ENCODE data around the gene PDZD7. TPM values are rescaled to one million over a fixed set of nuclear protein-coding genes. Genes with fewer than 3 reads are reported as not detected.

PDZD7 gene
- total RNA-seq, 6 experiments from 2014 or later, result 1.1 to 1.9 (median 1.2) TPM

DNA sequence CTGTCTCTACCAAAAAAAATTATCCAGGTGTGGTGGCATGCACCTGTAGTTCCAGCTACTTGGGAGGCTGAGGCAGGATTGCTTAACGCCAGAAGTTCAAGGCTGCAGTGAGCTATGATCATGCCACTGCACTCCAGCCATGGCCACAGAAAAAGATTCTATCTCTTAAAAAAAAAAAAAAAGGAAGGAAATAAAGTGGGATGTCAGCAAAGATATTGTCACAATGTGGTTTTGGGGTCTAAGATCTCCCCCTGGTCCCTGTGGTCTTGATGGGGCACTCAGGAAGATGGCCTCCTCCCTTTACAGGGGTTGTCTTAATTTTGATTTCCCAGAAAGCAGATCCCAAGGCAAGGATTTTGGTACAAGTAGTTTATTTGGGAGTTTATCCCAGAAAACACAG, 23.4 kb upstream of the PDZD7 start:
- no peak overlapping the region for H3K4me3 Mint-ChIP-seq
- TF ChIP-seq, protein P1, sequence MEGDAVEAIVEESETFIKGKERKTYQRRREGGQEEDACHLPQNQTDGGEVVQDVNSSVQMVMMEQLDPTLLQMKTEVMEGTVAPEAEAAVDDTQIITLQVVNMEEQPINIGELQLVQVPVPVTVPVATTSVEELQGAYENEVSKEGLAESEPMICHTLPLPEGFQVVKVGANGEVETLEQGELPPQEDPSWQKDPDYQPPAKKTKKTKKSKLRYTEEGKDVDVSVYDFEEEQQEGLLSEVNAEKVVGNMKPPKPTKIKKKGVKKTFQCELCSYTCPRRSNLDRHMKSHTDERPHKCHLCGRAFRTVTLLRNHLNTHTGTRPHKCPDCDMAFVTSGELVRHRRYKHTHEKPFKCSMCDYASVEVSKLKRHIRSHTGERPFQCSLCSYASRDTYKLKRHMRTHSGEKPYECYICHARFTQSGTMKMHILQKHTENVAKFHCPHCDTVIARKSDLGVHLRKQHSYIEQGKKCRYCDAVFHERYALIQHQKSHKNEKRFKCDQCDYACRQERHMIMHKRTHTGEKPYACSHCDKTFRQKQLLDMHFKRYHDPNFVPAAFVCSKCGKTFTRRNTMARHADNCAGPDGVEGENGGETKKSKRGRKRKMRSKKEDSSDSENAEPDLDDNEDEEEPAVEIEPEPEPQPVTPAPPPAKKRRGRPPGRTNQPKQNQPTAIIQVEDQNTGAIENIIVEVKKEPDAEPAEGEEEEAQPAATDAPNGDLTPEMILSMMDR (IDR thresholded peaks at IDR 0.05), result no peak
- peaks cover 39% of the 10 kb centered on the region for H3K4me1 Mint-ChIP-seq (ENCODE audit: low read depth)
- H3K9me3 Mint-ChIP-seq, result no peaks in the 10 kb centered on the region
- no peak for DNase-seq
- peak overlapping the region; percentile 67; the same call in 1 of the 2 replicates for H3K27ac Mint-ChIP-seq
- peaks cover 7% of the 10 kb centered on the region for H3K27me3 Mint-ChIP-seq (ENCODE audit: insufficient read depth)
- H3K36me3 Mint-ChIP-seq (ENCODE audit: low read depth), result no peaks in the 10 kb centered on the region

DNA sequence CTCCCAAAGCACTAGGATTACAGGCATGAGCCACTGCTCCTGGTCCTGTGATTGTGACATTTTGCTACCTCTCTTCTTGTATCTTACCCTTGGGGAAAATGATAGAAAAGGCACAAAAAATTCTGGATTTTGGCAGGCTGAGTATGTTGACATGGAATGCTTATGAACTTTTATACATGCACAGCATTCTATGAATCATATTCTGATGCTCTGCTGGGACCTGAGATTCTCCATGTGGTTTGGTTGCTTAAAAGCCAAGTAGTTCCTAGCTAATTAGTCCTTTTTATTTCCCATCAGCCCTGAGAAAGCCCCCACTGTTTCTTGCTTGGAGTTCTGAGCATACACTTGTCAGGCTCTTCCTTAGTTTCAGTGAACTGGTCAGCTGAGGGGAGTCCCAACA, 22.6 kb upstream of the PDZD7 start:
- Mint-ChIP-seq H3K9me3 (no peaks in the 10 kb centered on the region), H3K27me3 (ENCODE audit: insufficient read depth) (peaks cover 11% of the 10 kb centered on the region), H3K4me1 (ENCODE audit: low read depth) (peaks cover 43% of the 10 kb centered on the region), H3K27ac (peak overlapping the region; percentile 67), H3K36me3 (ENCODE audit: low read depth) (no peaks in the 10 kb centered on the region; the same call in 1 of the 2 replicates), H3K4me3 (no peak overlapping the region)
- TF ChIP-seq, protein P1 (IDR thresholded peaks at IDR 0.05), result no peak
- DNase-seq, result peak; percentile 74

DNA sequence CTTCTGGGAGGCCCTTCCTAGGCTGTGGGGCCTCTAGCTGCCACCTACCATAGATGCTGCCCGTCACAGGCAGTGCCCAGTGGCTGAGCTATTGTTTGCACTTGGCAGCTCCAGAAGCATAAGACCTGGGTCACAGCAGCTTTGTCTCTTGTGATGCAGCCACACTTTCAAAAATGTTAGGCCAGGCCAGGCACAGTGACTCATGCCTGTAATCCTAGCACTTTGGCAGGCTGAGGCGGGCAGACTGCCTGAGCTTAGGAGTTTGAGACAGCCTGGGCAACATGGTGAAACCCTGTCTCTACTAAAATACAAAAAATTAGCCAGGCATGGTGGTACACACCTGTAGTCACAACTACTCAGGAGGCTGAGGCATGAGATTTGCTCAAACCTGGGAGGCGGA, 21.4 kb upstream of the PDZD7 start:
- Mint-ChIP-seq H3K4me1 (ENCODE audit: low read depth) (peaks cover 47% of the 10 kb centered on the region), H3K4me3 (peak overlapping the region; percentile 63), H3K36me3 (ENCODE audit: low read depth) (no peaks in the 10 kb centered on the region; the same call in 1 of the 2 replicates), H3K9me3 (no peaks in the 10 kb centered on the region), H3K27me3 (ENCODE audit: insufficient read depth) (peaks cover 12% of the 10 kb centered on the region), H3K27ac (peak overlapping the region; percentile 83)
- TF ChIP-seq, protein P1 (IDR thresholded peaks at IDR 0.05), result no peak
- peak; percentile 83 for DNase-seq

DNA sequence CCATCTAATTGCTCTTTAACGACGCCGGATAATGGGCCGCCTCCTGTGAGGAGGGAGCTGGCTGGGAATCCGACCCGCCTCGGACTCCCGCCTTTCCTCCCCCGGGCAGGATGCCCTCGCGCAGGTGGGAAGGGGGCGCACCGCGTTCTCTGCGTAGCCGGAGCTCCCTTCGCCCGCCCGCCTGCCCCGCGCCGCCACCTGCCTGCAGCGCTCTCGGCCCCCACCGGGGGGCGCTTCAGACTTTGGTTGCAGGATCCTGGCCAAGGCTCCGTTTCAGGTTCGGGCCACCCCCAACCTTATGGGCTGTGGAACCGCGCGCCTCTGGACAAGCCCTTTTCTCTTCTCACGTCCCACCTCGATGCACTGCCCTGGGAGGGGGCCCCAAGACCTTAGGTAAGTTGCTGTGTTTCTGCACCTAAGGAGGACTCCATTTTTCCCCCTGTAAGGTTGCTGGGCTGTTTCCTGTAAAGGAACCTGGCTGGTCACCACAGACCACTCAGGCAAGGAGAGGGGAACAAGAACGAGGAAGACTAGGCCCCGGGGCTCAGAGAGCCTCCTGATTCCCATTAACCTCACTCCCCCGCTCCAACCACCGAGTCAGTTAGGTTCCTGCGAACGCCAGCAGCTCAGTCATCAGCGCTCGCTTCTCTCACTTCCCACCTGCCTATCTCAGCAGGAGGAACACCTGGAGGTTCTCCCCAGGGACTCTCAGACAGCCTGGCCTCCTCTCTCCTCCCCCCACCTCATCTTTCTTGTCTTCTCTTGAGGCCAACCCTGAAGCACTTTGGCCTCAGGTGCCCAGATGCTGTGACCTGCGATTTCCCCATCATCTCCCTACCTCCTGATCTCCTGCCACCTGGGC, 19.5 kb upstream of the PDZD7 start:
- H3K4me1 Mint-ChIP-seq (ENCODE audit: low read depth), result peaks cover 61% of the 10 kb centered on the region
- H3K36me3 Mint-ChIP-seq (ENCODE audit: low read depth), result no peaks in the 10 kb centered on the region; the same call in 1 of the 2 replicates
- TF ChIP-seq, protein P1 (IDR thresholded peaks at IDR 0.05), result peak; percentile 95
- H3K27me3 Mint-ChIP-seq (ENCODE audit: insufficient read depth), result peaks cover 18% of the 10 kb centered on the region
- peak overlapping the region; percentile 70 for H3K4me3 Mint-ChIP-seq
- H3K27ac Mint-ChIP-seq, result no peak overlapping the region
- no peaks in the 10 kb centered on the region for H3K9me3 Mint-ChIP-seq
- DNase-seq, result peak; percentile 30

DNA sequence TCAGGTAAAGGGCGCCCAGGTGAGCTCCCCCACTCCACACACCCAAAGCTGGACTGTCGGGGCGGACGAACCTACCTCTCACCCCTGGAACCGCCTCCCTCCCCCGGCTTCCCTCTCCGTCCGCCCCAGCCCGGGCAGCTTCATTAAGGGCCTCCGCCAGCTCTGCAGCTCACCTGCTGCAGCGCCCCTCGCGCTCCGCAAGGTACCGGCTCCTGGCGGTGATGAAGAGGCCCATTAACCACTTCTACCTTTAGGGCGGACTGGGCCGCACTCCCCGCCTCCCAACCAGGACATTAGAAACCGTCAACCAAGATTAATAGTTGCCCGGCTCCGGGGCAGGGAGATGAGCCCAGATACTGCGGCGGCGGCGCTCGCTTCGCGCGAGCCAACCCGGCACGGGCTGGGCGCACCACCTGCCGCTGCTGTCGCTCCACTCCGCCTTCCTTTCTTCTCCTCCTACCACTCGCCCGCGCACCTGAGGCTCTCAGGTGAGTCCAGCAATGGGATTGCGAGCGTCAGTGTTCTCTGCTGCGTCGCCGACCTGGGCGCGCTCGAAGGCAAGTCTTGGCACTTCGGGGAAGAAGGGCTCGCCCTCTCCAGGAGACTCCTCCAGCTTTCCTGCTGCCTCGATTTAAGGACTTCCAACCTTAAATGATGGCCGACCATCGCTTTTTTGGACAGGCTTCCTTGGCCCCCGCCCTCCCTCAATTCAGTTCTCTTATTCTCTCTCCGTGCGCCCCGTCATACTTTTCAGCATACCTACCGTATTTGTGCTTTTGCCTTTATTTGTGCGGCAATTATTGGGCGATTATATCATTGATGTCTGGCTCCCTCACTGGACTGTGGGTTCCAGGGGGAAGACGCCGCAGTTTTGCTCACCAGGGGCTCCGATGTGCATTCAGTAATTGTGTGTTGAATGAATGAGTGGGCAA, 17.3 kb upstream of the PDZD7 start:
- Mint-ChIP-seq H3K36me3 (ENCODE audit: low read depth) (no peaks in the 10 kb centered on the region; the same call in 1 of the 2 replicates), H3K27ac (no peak overlapping the region), H3K27me3 (ENCODE audit: insufficient read depth) (peaks cover 15% of the 10 kb centered on the region), H3K4me3 (no peak overlapping the region), H3K4me1 (ENCODE audit: low read depth) (peaks cover 57% of the 10 kb centered on the region), H3K9me3 (no peaks in the 10 kb centered on the region)
- no peak for DNase-seq
- TF ChIP-seq, protein P1 (IDR thresholded peaks at IDR 0.05), result no peak
